Erythroblast (primary cell): ENCODE measurements around the gene PM20D2.

ENCODE experiments used
- DNase-seq, 2 experiments: peaks; one replicate each; lab custom pipeline; 2025; lab: John Stamatoyannopoulos, UW
- GATA1 ChIP-seq: IDR thresholded peaks from 2 replicates; pipeline ENCODE4 v1.6.1; 2011; ENCODE audit warnings: low read depth, mild to moderate bottlenecking, control low read depth, low read length, moderate library complexity
- POLR2A ChIP-seq: IDR thresholded peaks from 2 replicates; pipeline ENCODE4 v1.6.1; 2011; ENCODE audit warnings: mild to moderate bottlenecking, low read length

The PM20D2 gene

GRCh38 chr6:89145956-89146717 lies at the start of gene PM20D2:
Gene PM20D2 (plus strand): TSS chr6:89146055. CDS start chr6:89146145, 90 bp downstream.
- peak; percentile 78 to 82 for DNase-seq
- no peak for TF ChIP-seq POLR2A
- no peak for TF ChIP-seq GATA1

- no peak for TF ChIP-seq GATA1
- TF ChIP-seq POLR2A = no peak
- no peak for DNase-seq
Observed at GRCh38 chr6:89098461-89098860, 47.4 kb upstream of the PM20D2 start.

DNA sequence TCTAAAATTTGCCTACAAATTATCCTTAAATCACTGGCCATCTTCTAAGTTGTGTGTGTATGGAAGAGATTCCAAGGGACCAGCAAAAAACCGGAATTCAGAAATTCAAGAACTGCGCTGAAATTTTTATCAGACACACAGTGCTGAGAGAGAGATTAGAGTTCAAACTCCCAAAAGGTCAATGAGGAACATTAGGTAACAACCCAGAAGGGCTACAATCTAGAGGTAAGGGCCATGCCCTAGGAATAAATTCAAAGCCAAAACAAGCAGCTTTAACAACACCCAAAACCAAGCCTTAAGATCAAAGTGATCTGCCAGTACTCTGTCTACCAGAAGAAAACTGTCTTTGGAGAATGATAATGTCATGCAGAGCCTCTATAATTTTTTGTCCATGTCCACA lies 45.7 kb upstream of the PM20D2 start:
- DNase-seq = no peak
- no peak for TF ChIP-seq POLR2A
- no peak for TF ChIP-seq GATA1

DNA sequence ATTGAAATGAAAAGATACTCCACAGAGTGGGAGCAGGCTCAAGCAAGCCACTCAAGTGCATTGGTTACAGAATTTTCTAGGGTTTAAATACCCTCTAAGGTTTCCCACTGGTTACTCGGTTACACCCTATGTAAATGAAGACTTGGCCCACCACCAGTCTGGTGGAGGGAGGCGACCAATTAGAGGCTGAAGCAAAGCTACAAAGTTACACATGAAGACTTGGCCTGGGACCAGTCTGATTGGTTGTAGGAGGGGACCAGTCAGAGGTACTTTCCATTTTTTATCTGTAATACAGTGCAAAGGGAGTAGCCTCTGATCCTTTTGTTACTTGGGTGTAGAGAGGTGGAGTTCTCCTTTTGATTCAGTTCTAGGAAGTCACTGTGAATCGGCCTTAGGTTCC lies 35.6 kb upstream of the PM20D2 start:
- no peak for TF ChIP-seq POLR2A
- TF ChIP-seq GATA1 = no peak
- DNase-seq = peak in 1 of 2 experiments; percentile 12

GRCh38 chr6:89111933-89112332 lies 33.9 kb upstream of the PM20D2 start:
- DNase-seq = no peak
- no peak for TF ChIP-seq GATA1
- no peak for TF ChIP-seq POLR2A

GRCh38 chr6:89116702-89117101 lies 29.2 kb upstream of the PM20D2 start:
- DNase-seq = no peak
- TF ChIP-seq GATA1 (no peak), POLR2A (no peak)

DNA sequence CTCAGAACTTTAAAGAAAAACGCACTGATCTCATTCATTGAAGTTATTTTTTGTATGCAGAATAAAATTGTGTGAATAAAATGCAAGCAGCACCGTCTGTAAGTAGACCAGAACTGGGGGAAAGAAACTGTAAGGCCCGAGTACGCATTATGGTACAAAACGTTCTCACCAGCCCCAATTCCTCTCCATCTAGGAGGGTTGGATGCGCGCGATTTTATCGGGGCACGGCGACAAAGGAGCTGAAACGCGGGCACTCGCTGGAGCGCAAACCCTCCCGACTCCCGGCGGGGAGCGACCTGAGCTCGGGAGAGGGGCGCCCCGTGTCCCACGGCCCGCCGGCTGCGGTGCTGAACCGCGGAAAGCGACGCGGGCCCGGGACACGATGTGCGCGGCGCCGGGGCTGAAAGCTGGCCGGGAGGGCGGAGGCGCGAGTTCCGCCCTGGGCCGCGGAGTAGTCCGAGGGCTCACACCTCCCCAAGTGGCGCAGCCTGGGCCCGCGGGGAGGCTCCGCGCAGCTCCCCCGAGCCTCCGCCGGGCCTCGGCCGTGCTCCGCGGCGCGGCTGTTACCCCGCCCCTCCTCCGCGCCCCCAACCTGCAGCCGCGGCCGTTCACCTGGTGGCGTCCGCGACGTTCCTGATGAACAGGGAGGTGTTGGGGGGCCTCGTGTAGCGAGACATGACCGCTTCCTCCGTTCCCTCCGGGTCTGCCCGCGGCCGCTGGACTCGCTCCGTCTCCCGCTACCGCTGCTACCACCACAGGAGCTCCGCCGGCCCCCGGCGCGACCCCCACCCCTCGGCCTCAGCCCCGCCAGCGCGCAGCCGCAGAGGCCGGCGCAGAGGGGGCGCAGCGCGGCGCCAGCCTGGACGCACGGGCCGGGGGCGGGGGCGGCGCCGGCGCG lies 28.4 kb upstream of the PM20D2 start, which contains the start of gene SRSF12:
SRSF12 (minus strand) TSS at position 861 of the 898 bp plus-strand sequence; CDS start at position 677, 184 bp downstream.
- DNase-seq = peak; percentile 36 to 51
- TF ChIP-seq GATA1 = no peak
- no peak for TF ChIP-seq POLR2A

- no peak for DNase-seq
- TF ChIP-seq POLR2A (no peak), GATA1 (no peak)
Observed at GRCh38 chr6:89118931-89119330, 26.9 kb upstream of the PM20D2 start.

DNA sequence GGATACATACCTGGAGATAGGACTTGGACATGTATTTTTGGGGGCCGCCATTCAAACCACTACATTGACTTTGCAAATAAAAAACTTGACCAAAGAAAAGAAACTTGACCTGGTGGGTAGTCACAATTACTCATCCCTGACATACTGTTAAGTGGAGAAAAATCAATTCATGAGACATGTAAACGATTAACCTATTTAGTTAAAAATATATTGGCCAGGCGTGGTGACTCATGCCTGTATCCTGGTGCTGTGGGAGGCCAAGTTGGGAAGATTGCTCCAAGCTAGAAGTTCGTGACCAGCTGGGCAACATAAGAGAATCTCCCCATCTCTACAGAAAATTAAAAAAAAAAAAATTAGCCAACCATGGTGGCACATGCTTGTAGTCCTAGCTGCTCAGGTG lies 25.5 kb upstream of the PM20D2 start:
- DNase-seq = no peak
- TF ChIP-seq GATA1 (no peak), POLR2A (no peak)

DNA sequence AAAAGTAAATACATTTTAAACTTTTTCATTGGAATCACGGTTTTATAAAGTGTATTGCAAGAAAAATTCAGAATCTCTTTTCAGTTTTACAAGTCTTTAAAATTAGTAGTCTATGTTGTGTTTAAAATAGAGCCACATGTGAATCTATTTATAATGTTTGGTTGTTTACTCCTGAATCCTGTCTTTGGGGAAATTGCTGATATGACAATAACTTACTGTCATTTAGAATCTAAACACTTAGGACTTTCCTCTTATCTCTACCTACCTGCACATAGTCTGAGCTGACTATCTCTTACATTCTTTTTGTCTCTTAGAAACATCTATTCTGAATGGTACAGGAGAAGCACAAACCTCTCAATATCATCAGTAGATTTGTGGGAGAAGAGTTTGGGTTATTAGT lies 23.9 kb upstream of the PM20D2 start:
- no peak for DNase-seq
- TF ChIP-seq GATA1 = no peak
- TF ChIP-seq POLR2A = no peak

GRCh38 chr6:89122625-89123024 lies 23.2 kb upstream of the PM20D2 start:
- no peak for TF ChIP-seq POLR2A
- no peak for TF ChIP-seq GATA1
- peak; percentile 29 to 30 for DNase-seq

GRCh38 chr6:89128256-89128671 lies 17.6 kb upstream of the PM20D2 start:
- DNase-seq = peak in 1 of 2 experiments; percentile 25

DNA sequence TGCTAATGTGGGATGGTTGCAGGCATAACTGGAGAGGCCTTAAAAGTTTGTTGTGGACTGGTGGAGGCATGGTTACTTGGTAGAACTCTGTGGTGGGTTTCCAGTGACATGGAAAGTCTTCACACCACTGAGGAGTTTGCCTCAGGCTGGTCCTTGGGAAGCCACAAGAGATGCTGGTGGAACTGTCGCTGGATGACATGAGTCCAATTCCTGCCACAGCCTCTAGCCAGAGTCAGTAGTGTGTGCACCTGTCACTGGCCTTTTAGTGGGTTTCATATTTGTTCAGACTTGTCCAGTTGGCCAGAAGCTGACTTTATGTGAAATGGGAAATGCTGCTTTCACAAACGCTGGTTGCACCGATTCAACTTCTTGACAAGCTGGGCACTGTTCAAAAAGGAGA lies 14.3 kb upstream of the PM20D2 start:
- DNase-seq = no peak
- TF ChIP-seq POLR2A = no peak
- no peak for TF ChIP-seq GATA1

DNA sequence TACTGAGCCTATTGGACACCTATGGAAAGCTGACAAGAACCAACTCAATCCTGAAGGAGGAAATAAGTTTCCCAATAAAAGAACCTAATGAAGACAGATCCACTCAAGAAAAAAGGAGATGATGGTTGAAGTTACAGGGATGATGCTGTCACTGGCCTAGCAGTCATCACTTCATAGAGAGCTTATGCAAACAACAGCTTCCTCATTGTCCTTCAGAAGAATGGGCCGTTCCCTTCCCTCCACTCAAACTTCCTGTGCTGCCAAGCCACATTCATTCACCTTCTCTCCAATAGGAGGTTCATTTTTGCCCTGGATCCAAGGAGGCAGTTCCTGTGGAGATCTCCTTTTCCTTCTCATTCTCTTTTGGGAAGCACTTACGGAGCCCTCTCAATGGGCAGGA lies 13.8 kb upstream of the PM20D2 start:
- TF ChIP-seq POLR2A (no peak), GATA1 (no peak)
- no peak for DNase-seq

DNA sequence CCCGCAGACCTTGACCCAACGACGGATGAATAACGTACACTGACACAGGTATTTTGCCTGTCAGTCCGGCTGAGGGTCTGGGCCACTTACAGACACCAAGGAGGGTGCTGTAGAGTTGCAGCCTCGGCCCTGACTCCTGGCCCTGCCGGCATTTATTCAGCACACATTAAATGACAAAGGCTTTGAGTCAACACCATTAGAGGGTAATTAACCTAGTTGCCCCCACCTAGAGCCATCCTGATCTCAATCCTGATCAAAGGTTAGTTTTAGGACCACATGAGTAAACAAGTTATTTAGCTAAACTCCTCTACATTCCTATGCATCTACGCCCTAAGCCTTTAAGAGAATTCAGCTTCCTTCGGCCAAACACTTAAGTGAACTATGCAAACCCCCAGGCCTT lies 11.9 kb upstream of the PM20D2 start:
- no peak for TF ChIP-seq POLR2A
- no peak for TF ChIP-seq GATA1
- DNase-seq = no peak

- DNase-seq = no peak
- TF ChIP-seq GATA1 = no peak
- TF ChIP-seq POLR2A = no peak
Observed at GRCh38 chr6:89134723-89135122, 11.1 kb upstream of the PM20D2 start.
